Trophoblast cell (in vitro differentiated cells and primary cell): ENCODE data around the gene TCERG1L.

ENCODE experiments used
- DNase-seq, 2 donors: peaks; one replicate each; pipeline ENCODE4 v3.0.0-alpha.2; 2016
- H2AFZ ChIP-seq: 2 replicates; pipeline ENCODE4 v1.6.1; 2013; ENCODE audit warnings: low read length, moderate library complexity, mild to moderate bottlenecking; ENCODE audit not compliant: insufficient read depth, poor library complexity
- H2AK5ac ChIP-seq: 2 replicates; pipeline ENCODE4 v1.6.1; 2013; ENCODE audit warnings: mild to moderate bottlenecking, low read length
- H2BK120ac ChIP-seq: 2 replicates; pipeline ENCODE4 v1.6.1; 2013; ENCODE audit warnings: low read length, mild to moderate bottlenecking, moderate library complexity; ENCODE audit not compliant: insufficient read depth, poor library complexity
- H2BK12ac ChIP-seq: 2 replicates; pipeline ENCODE4 v1.6.1; 2013; ENCODE audit warnings: mild to moderate bottlenecking, low read length, moderate library complexity
- H2BK5ac ChIP-seq: 2 replicates; pipeline ENCODE4 v1.6.1; 2013; ENCODE audit warnings: low read length, low read depth, moderate library complexity, mild to moderate bottlenecking; ENCODE audit not compliant: poor library complexity
- H3K14ac ChIP-seq: 2 replicates; pipeline ENCODE4 v1.6.1; 2013; ENCODE audit warnings: mild to moderate bottlenecking, low read length
- H3K18ac ChIP-seq: 2 replicates; pipeline ENCODE4 v1.6.1; 2013; ENCODE audit warnings: mild to moderate bottlenecking, low read length
- H3K23ac ChIP-seq: 2 replicates; pipeline ENCODE4 v1.6.1; 2013; ENCODE audit warnings: low read length
- H3K27ac ChIP-seq: 2 replicates; pipeline ENCODE4 v1.5.1; 2013; ENCODE audit warnings: low read depth, mild to moderate bottlenecking, inconsistent platforms, low read length, moderate library complexity
- H3K27me3 ChIP-seq: 2 replicates; pipeline ENCODE4 v1.6.1; 2013; ENCODE audit warnings: inconsistent platforms, mild to moderate bottlenecking, low read length, moderate library complexity; ENCODE audit not compliant: insufficient read depth
- H3K36me3 ChIP-seq, 2 experiments: 1 replicate in 1 of 2; 2 replicates in 1 of 2; pipeline ENCODE4 v1.6.1; 2013; ENCODE audit warnings: low read length in 2 of 2, mild to moderate bottlenecking in 2 of 2, moderate library complexity in 1 of 2; ENCODE audit not compliant: insufficient read depth in 2 of 2, control insufficient read depth in 1 of 2
- H3K4ac ChIP-seq: 2 replicates; pipeline ENCODE4 v1.6.1; 2013; ENCODE audit warnings: low read depth, mild to moderate bottlenecking, low read length, moderate library complexity
- H3K4me1 ChIP-seq, 2 experiments: 1 replicate in 1 of 2; 2 replicates in 1 of 2; pipeline ENCODE4 v1.6.1; 2013; ENCODE audit warnings: low read length in 2 of 2, mild to moderate bottlenecking in 2 of 2, moderate library complexity in 1 of 2; ENCODE audit not compliant: insufficient read depth in 2 of 2, control insufficient read depth in 1 of 2
- H3K4me2 ChIP-seq: 2 replicates; pipeline ENCODE4 v1.6.1; 2013; ENCODE audit warnings: inconsistent platforms, mild to moderate bottlenecking, low read length, moderate library complexity
- H3K4me3 ChIP-seq: 2 replicates; pipeline ENCODE4 v1.5.1; 2013; ENCODE audit warnings: mild to moderate bottlenecking, low read depth, low read length, inconsistent platforms
- H3K79me1 ChIP-seq: one replicate; pipeline ENCODE4 v1.6.1; 2013; ENCODE audit warnings: low read length
- H3K79me2 ChIP-seq: 2 replicates; pipeline ENCODE4 v1.6.1; 2013; ENCODE audit warnings: low read length, mild to moderate bottlenecking; ENCODE audit not compliant: control insufficient read depth, insufficient read depth, poor library complexity
- H3K9ac ChIP-seq: 2 replicates; pipeline ENCODE4 v1.6.1; 2013; ENCODE audit warnings: mild to moderate bottlenecking, low read length
- H3K9me3 ChIP-seq: 2 replicates; pipeline ENCODE4 v1.6.1; 2013; ENCODE audit warnings: low read depth, mild to moderate bottlenecking, control low read depth, inconsistent platforms, low read length; ENCODE audit not compliant: insufficient read depth
- H4K12ac ChIP-seq: 2 replicates; pipeline ENCODE4 v1.6.1; 2013; ENCODE audit warnings: low read depth, mild to moderate bottlenecking, low read length, moderate library complexity
- H4K8ac ChIP-seq: 2 replicates; pipeline ENCODE4 v1.6.1; 2013; ENCODE audit warnings: low read depth, mild to moderate bottlenecking, low read length, moderate library complexity
- H4K91ac ChIP-seq: one replicate; pipeline ENCODE4 v1.6.1; 2013; ENCODE audit warnings: low read depth, mild to moderate bottlenecking, low read length, moderate library complexity
- WGBS: extraction: QIAGEN DNeasy Blood & Tissue Kit; methylation state at CpG from one replicate; pipeline ENCODE4 v1.1.7; 2013; ENCODE audit warnings: missing lambda C conversion rate; ENCODE audit not compliant: insufficient read length, insufficient coverage; ENCODE audit errors: extremely low coverage; 5-methylcytosine and 5-hydroxymethylcytosine counted together

The TCERG1L gene

GRCh38 chr10:131049016-131049415, 262.5 kb downstream of the TCERG1L start:
- Histone ChIP-seq H3K79me2 (no peaks in the 10 kb centered on the region), H3K27ac (no peak overlapping the region), H3K9me3 (peaks cover 5% of the 10 kb centered on the region), H3K4ac (no peak overlapping the region), H3K23ac (no peak overlapping the region), H3K4me1 (no peaks in the 10 kb centered on the region), H4K12ac (no peak overlapping the region), H3K18ac (no peak overlapping the region), H2BK120ac (no peak overlapping the region), H2AK5ac (no peak overlapping the region), H3K9ac (no peak overlapping the region), H2BK5ac (no peak overlapping the region), H2BK12ac (no peak overlapping the region), H2AFZ (no peak overlapping the region), H3K14ac (no peak overlapping the region), H4K91ac (no peak overlapping the region), H3K4me2 (no peak overlapping the region), H4K8ac (no peak overlapping the region), H3K79me1 (no peaks in the 10 kb centered on the region), H3K4me3 (no peak overlapping the region), H3K27me3 (no peaks in the 10 kb centered on the region), H3K36me3 (no peaks in the 10 kb centered on the region)
- no CpG with 5 or more reads among the region's 3 CpGs for WGBS
- no peak for DNase-seq

- no peak overlapping the region for H2AFZ ChIP-seq
- no peak overlapping the region for H3K4ac ChIP-seq
- H3K4me1 ChIP-seq: no peaks in the 10 kb centered on the region
- no peak overlapping the region for H4K8ac ChIP-seq
- no peaks in the 10 kb centered on the region for H3K27me3 ChIP-seq
- H3K27ac ChIP-seq: no peak overlapping the region
- no peak overlapping the region for H2BK12ac ChIP-seq
- H3K18ac ChIP-seq: no peak overlapping the region
- H3K4me2 ChIP-seq: no peak overlapping the region
- no peak overlapping the region for H2BK120ac ChIP-seq
- H4K91ac ChIP-seq: no peak overlapping the region
- H3K14ac ChIP-seq: no peak overlapping the region
- no peaks in the 10 kb centered on the region for H3K36me3 ChIP-seq
- WGBS: no CpG with 5 or more reads among the region's 12 CpGs
- no peak for DNase-seq
- H3K9me3 ChIP-seq: peaks cover 5% of the 10 kb centered on the region
- no peak overlapping the region for H2AK5ac ChIP-seq
- H3K23ac ChIP-seq: no peak overlapping the region
- no peaks in the 10 kb centered on the region for H3K79me1 ChIP-seq
- no peak overlapping the region for H3K9ac ChIP-seq
- no peaks in the 10 kb centered on the region for H3K79me2 ChIP-seq
- no peak overlapping the region for H2BK5ac ChIP-seq
- H4K12ac ChIP-seq: no peak overlapping the region
- no peak overlapping the region for H3K4me3 ChIP-seq
Measured at GRCh38 chr10:131048606-131049005, 262.9 kb downstream of the TCERG1L start.

- Histone ChIP-seq H2BK120ac (no peak overlapping the region), H3K79me2 (no peaks in the 10 kb centered on the region), H2AK5ac (no peak overlapping the region), H3K9me3 (peaks cover 5% of the 10 kb centered on the region), H4K91ac (no peak overlapping the region), H2AFZ (no peak overlapping the region), H3K23ac (no peak overlapping the region), H4K12ac (no peak overlapping the region), H3K27me3 (no peaks in the 10 kb centered on the region), H3K79me1 (no peaks in the 10 kb centered on the region), H3K4me2 (no peak overlapping the region), H3K18ac (no peak overlapping the region), H4K8ac (no peak overlapping the region), H3K4me3 (no peak overlapping the region), H3K27ac (no peak overlapping the region), H3K9ac (no peak overlapping the region), H3K4me1 (no peaks in the 10 kb centered on the region), H2BK12ac (no peak overlapping the region), H3K14ac (no peak overlapping the region), H2BK5ac (no peak overlapping the region), H3K4ac (no peak overlapping the region), H3K36me3 (no peaks in the 10 kb centered on the region)
- WGBS: no CpG with 5 or more reads among the region's 5 CpGs
- no peak for DNase-seq
Measured at GRCh38 chr10:131047501-131047900, 264.0 kb downstream of the TCERG1L start.

GRCh38 chr10:131046194-131046593, 265.3 kb downstream of the TCERG1L start:
- no peak for DNase-seq
- no peak overlapping the region for H2AK5ac ChIP-seq
- H3K79me2 ChIP-seq: no peaks in the 10 kb centered on the region
- no peak overlapping the region for H3K4ac ChIP-seq
- no peak overlapping the region for H4K8ac ChIP-seq
- H2AFZ ChIP-seq: no peak overlapping the region
- H3K4me1 ChIP-seq: no peaks in the 10 kb centered on the region
- H4K12ac ChIP-seq: no peak overlapping the region
- H3K23ac ChIP-seq: no peak overlapping the region
- peaks cover 10% of the 10 kb centered on the region for H3K9me3 ChIP-seq
- no peak overlapping the region for H3K18ac ChIP-seq
- H4K91ac ChIP-seq: no peak overlapping the region
- H3K27ac ChIP-seq: no peak overlapping the region
- no peak overlapping the region for H2BK12ac ChIP-seq
- H3K4me2 ChIP-seq: no peak overlapping the region
- H3K14ac ChIP-seq: no peak overlapping the region
- no CpG with 5 or more reads among the region's 10 CpGs for WGBS
- H3K27me3 ChIP-seq: no peaks in the 10 kb centered on the region
- H2BK5ac ChIP-seq: no peak overlapping the region
- H3K79me1 ChIP-seq: no peaks in the 10 kb centered on the region
- no peak overlapping the region for H2BK120ac ChIP-seq
- no peak overlapping the region for H3K9ac ChIP-seq
- no peaks in the 10 kb centered on the region for H3K36me3 ChIP-seq
- H3K4me3 ChIP-seq: peak overlapping the region; percentile 11
